Colonic mucosa (tissue), 4 donors: ENCODE measurements around the gene CFAP100. TPM values are rescaled to one million over a fixed set of nuclear protein-coding genes. Genes with fewer than 3 reads are reported as not detected.

Experiments used
- DNase-seq: peaks from one replicate; pipeline ENCODE4 v3.0.0-alpha.2; 2020
- H3K27ac ChIP-seq: fragments of 200-600 bp; one replicate; pipeline ENCODE4 v1.8.0; 2021
- H3K27me3 ChIP-seq: fragments of 200-600 bp; one replicate; pipeline ENCODE4 v1.8.0; 2021
- H3K36me3 ChIP-seq: fragments of 200-600 bp; one replicate; pipeline ENCODE4 v1.8.0; 2021
- H3K4me1 ChIP-seq: fragments of 200-600 bp; one replicate; pipeline ENCODE4 v1.8.0; 2021; ENCODE audit warnings: mild to moderate bottlenecking
- H3K4me3 ChIP-seq: fragments of 200-600 bp; one replicate; pipeline ENCODE4 v1.8.0; 2021
- H3K9ac ChIP-seq, 2 donors: one replicate each; pipeline ENCODE4 v1.7.0; 2013; ENCODE audit warnings: control low read depth in 2 of 2, low read depth in 2 of 2, low read length in 2 of 2
- H3K9me3 ChIP-seq: fragments of 200-600 bp; one replicate; pipeline ENCODE4 v1.8.0; 2021
- CTCF ChIP-seq: fragments of 200-600 bp; IDR thresholded peaks from one replicate; pipeline ENCODE4 v1.8.0; 2022; ENCODE audit warnings: antibody characterized with exemption, mild to moderate bottlenecking
- intact Hi-C: fragments of 100-400 bp; cut with DNase I; formaldehyde crosslinking; loops from one replicate; pipeline ENCODE4 v1.14.1; 2022
- total RNA-seq, 2 donors: library from RNA; stranded (reverse); fragmentation: NEBNext Ultra II Directional in 1 of 2; extraction: Animal tissue kit (Norgen Biotek cat#: 25700) in 1 of 2; gene quantifications; one replicate each; pipeline ENCODE4 v1.2.1, GENCODE V29; 2021
- donor health status: healthy.
- donor health status: DM: no; HTN: no; CAD: no.
- donor health status: DM: no; HTN: no; CAD: no.

CFAP100 gene
- total RNA-seq, 2 donors from 2014 or later, result not detected

- H3K9me3 ChIP-seq, result no peaks in the 10 kb centered on the region
Observed at GRCh38 chr3:126484148-126484547, 89.4 kb downstream of the CFAP100 start.

DNA sequence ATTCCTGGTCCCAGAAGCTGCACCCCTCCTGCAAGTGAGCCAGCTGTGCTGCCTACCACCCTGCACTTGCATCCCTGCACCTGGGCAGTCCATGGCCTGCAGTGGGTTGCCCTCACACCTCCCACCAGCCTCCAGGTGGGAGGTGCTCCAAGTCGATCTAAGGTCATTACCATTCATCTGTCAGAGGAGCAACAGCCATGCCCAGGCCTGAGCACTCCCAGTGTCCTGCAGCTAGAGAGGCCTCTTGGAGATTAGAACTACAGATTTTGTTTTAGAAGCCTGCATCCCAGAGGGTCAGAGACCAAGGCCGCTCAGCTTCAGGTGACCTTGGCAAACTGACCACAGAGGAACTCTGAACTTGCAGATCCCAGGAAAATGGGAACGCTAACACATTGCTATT is 90.0 kb downstream of the CFAP100 start:
- no peaks in the 10 kb centered on the region for H3K9me3 ChIP-seq
- no peaks in the 10 kb centered on the region for H3K36me3 ChIP-seq
- H3K27ac ChIP-seq, result no peak overlapping the region
- no peak overlapping the region for H3K4me3 ChIP-seq
- no peaks in the 10 kb centered on the region for H3K4me1 ChIP-seq
- intact Hi-C loops, result no loop called here
- H3K27me3 ChIP-seq, result no peaks in the 10 kb centered on the region
- no peak overlapping the region for H3K9ac ChIP-seq
- TF ChIP-seq CTCF, result no peak
- no peak for DNase-seq

More at GRCh38 chr3:126484148-126484547, 89.4 kb downstream of the CFAP100 start:
- TF ChIP-seq CTCF, result no peak
- intact Hi-C loops, result no loop called here
- Histone ChIP-seq H3K4me1 (no peaks in the 10 kb centered on the region), H3K4me3 (no peak overlapping the region), H3K27me3 (no peaks in the 10 kb centered on the region), H3K27ac (no peak overlapping the region), H3K36me3 (no peaks in the 10 kb centered on the region), H3K9ac (no peak overlapping the region)
- no peak for DNase-seq

DNA sequence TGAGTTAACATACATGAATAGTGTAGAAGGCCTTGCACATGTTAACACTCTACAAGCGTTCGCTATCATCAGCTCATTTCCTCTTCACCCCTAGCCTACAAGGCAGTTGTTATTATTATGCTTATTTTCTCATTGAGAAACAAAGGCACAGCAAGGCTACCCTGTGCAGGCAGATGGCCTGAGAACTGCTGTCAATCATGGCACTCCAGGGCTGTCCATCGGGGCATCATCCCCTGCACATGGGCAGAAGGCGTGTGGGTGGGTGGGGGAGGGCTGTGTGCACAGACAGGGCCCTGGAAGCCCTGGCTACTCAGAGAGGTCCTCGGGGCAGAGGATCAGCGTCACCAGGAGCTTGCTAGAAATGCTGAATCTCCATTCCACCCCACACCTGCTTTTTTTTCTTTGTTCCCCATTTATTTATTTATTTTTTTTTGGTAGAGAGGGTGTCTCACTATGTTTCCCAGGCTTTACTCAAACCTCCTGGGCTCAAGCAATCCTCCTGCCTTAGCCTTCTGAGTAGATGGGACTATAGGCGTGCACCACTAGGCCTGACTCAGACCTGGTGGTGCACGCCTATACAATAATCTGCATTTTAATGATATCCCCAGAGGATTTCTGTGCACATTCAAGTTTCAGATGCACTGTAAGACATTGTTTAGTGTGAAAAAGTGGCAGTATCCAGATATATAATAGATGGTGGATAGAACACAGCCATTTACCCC is 90.6 kb downstream of the CFAP100 start:
- H3K9ac ChIP-seq, result no peak overlapping the region
- no peaks in the 10 kb centered on the region for H3K27me3 ChIP-seq
- no peak overlapping the region for H3K27ac ChIP-seq
- intact Hi-C loops, result no loop called here
- no peaks in the 10 kb centered on the region for H3K36me3 ChIP-seq
- TF ChIP-seq CTCF, result no peak
- DNase-seq, result no peak
- H3K4me1 ChIP-seq, result no peaks in the 10 kb centered on the region
- no peaks in the 10 kb centered on the region for H3K9me3 ChIP-seq
- no peak overlapping the region for H3K4me3 ChIP-seq

- no peaks in the 10 kb centered on the region for H3K9me3 ChIP-seq
- intact Hi-C loops, result no loop called here
- H3K4me3 ChIP-seq, result no peak overlapping the region
- H3K27ac ChIP-seq, result no peak overlapping the region
- TF ChIP-seq CTCF, result no peak
- H3K4me1 ChIP-seq, result no peaks in the 10 kb centered on the region
- no peaks in the 10 kb centered on the region for H3K27me3 ChIP-seq
- no peak for DNase-seq
- no peak overlapping the region for H3K9ac ChIP-seq
- no peaks in the 10 kb centered on the region for H3K36me3 ChIP-seq
Observed at GRCh38 chr3:126485956-126486355, 91.2 kb downstream of the CFAP100 start.

Other genes with a start within 250 kb of the CFAP100 start
- 10 to 100 TPM; 15.3 to 25.6 TPM for gene ALDH1L1, start 214.3 kb upstream of the CFAP100 start, total RNA-seq
- 1 to 10 TPM in 1 of 2 donors, under 1 TPM in 1; 0.66 to 1.9 TPM for gene KLF15, start 37.5 kb upstream of the CFAP100 start, total RNA-seq
- gene ZXDC, start 81.0 kb downstream of the CFAP100 start, total RNA-seq, result 10 to 100 TPM; 20.4 to 28.5 TPM
- not detected for gene UROC1, start 122.9 kb downstream of the CFAP100 start, total RNA-seq
- 1 to 10 TPM in 1 of 2 donors, under 1 TPM in 1; 0.22 to 1.6 TPM for gene CHST13, start 129.2 kb downstream of the CFAP100 start, total RNA-seq
- not detected for gene C3orf22, start 164.0 kb downstream of the CFAP100 start, total RNA-seq